ENCODE data around the gene CHAMP1. TPM values are rescaled to one million over a fixed set of nuclear protein-coding genes. Genes with fewer than 3 reads are reported as not detected.

Gene CHAMP1
- total RNA-seq, 1 donor from 2014 or later = 17.1 TPM

- TF ChIP-seq CTCF (IDR thresholded peaks at IDR 0.05) = no peak
- Histone ChIP-seq H3K27me3 (no peaks in the 10 kb centered on the region), H3K4me3 (peak within 1 kb of the TSS; percentile 71 to 82), H3K9me3 (no peaks in the 10 kb centered on the region), H3K36me3 (peaks cover 0 to 3% of the 10 kb centered on the region in 2 donors), H3K4me1 (peaks cover 0 to 16% of the 10 kb centered on the region in 2 donors), H3K27ac (peak within 1 kb of the TSS; percentile 96 to 97)
- DNase-seq (ENCODE audit: low spot score in 2 of 2) = peak; percentile 55 to 93
- intact Hi-C loops (cut with DNase I) = loop anchor here (1.0 kb wide), 1 partner anchor 33 kb away; the partner anchor contains the start of gene CHAMP1
Observed at GRCh38 chr13:114281351-114282040, 32.8 kb upstream of the CHAMP1 start, which contains the start of gene UPF3A. UPF3A (plus strand) TSS chr13:114281601; CDS start chr13:114281640, 39 bp downstream.

- H3K9me3 ChIP-seq = no peaks in the 10 kb centered on the region
- no peak for TF ChIP-seq CTCF (IDR thresholded peaks at IDR 0.05)
- peak overlapping the region; percentile 96 to 97 for H3K27ac ChIP-seq
- no peaks in the 10 kb centered on the region for H3K27me3 ChIP-seq
- peak overlapping the region; percentile 71 to 82 for H3K4me3 ChIP-seq
- H3K36me3 ChIP-seq = peaks cover 5 to 6% of the 10 kb centered on the region in 2 donors
- DNase-seq (ENCODE audit: low spot score in 2 of 2) = peak in 1 of 2 donors; percentile 69
- peaks cover 0 to 16% of the 10 kb centered on the region in 2 donors for H3K4me1 ChIP-seq
- intact Hi-C loops (cut with DNase I) = no loop called here
Observed at GRCh38 chr13:114282041-114282670, 32.1 kb upstream of the CHAMP1 start.

- no peak for TF ChIP-seq CTCF (IDR thresholded peaks at IDR 0.05)
- Histone ChIP-seq H3K36me3 (peaks cover 8 to 20% of the 10 kb centered on the region in 2 donors), H3K4me3 (no peak overlapping the region)
Observed at GRCh38 chr13:114283576-114283975, 30.7 kb upstream of the CHAMP1 start.

DNA sequence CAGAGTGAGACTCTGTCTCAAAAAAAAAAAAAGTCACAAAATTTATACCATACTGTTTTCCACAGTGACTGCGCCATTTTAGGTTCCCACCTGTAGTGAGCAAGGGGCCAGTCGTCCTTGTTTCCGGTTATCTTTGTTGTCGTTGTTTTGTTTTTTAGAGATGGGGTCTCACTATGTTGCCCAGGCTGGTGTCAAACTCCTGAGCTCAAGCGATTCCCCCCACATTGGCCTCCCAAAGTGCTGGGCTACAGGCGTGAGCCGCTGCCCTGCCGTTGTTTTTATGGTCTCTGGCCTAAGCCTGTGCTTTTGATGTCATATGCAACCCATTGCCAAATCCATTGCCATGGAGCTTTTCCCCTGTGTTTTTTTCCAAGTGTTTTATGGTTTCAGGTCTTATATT is 29.6 kb upstream of the CHAMP1 start:
- peaks cover 0 to 16% of the 10 kb centered on the region in 2 donors for H3K4me1 ChIP-seq
- DNase-seq (ENCODE audit: low spot score in 2 of 2) = no peak
- no peak for TF ChIP-seq CTCF (IDR thresholded peaks at IDR 0.05)
- no peak overlapping the region for H3K4me3 ChIP-seq
- intact Hi-C loops (cut with DNase I) = no loop called here
- peaks cover 8 to 31% of the 10 kb centered on the region in 2 donors for H3K36me3 ChIP-seq
- H3K27me3 ChIP-seq = no peaks in the 10 kb centered on the region
- no peak overlapping the region for H3K27ac ChIP-seq
- no peaks in the 10 kb centered on the region for H3K9me3 ChIP-seq

More at GRCh38 chr13:114283576-114283975, 30.7 kb upstream of the CHAMP1 start:
- Histone ChIP-seq H3K27me3 (no peaks in the 10 kb centered on the region), H3K4me1 (peaks cover 0 to 16% of the 10 kb centered on the region in 2 donors), H3K9me3 (no peaks in the 10 kb centered on the region), H3K27ac (no peak overlapping the region)
- no peak for DNase-seq (ENCODE audit: low spot score in 2 of 2)
- intact Hi-C loops (cut with DNase I) = no loop called here

DNA sequence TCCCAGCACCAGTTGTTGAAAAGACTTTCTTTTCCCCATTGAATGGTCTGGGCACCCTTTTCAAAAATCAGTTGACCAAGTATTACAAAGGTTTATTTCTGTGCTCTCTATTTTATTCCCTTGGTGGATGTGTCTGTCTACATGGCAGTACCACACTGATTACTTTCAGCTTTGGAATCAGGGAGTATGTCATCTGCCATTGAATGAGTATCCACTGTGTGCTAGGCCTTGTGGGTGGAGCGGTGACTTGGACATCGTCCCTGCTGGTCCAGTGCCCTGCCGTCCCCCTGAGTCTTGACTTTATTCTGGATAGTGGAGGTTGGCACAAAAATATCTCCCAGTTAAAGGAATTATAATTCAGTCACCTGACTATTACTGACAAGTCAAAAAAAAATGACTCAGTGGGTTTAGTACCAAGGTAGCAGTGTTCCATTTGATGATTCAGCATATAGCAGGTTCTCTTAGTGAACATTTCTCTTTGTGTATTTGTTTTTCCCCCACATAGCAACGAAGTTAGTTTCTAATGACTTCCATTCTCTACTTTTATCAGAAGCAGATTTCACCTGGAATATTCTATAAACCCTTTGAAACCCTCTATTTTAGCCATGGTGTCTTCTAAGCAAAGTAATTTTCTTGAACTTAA is 29.0 kb upstream of the CHAMP1 start:
- Histone ChIP-seq H3K4me1 (peaks cover 0 to 15% of the 10 kb centered on the region in 2 donors), H3K27me3 (no peaks in the 10 kb centered on the region), H3K9me3 (no peaks in the 10 kb centered on the region), H3K27ac (no peak overlapping the region), H3K4me3 (no peak overlapping the region), H3K36me3 (peaks cover 11 to 37% of the 10 kb centered on the region in 2 donors)
- intact Hi-C loops (cut with DNase I) = no loop called here
- DNase-seq (ENCODE audit: low spot score in 2 of 2) = no peak
- TF ChIP-seq CTCF (IDR thresholded peaks at IDR 0.05) = no peak

Data from ascending aorta (tissue), 2 donors.